C4-2B (cell line): ENCODE measurements around the gene THOC3.
"Not testable (repeated sequence)": the region's sequence is repeated elsewhere in the genome, so short reads cannot be mapped to it uniquely, and the experiment has no call there.

ENCODE experiments used
- ZFX ChIP-seq: fragments of 450-650 bp; IDR thresholded peaks from 2 replicates; pipeline ENCODE4 v1.6.1; 2017
- TF ChIP-seq, protein P1 (sequence below): fragments of 450-650 bp; conservative IDR thresholded peaks from 2 replicates; pipeline ENCODE4 v1.5.1; 2017; ENCODE audit warnings: mild to moderate bottlenecking

DNA sequence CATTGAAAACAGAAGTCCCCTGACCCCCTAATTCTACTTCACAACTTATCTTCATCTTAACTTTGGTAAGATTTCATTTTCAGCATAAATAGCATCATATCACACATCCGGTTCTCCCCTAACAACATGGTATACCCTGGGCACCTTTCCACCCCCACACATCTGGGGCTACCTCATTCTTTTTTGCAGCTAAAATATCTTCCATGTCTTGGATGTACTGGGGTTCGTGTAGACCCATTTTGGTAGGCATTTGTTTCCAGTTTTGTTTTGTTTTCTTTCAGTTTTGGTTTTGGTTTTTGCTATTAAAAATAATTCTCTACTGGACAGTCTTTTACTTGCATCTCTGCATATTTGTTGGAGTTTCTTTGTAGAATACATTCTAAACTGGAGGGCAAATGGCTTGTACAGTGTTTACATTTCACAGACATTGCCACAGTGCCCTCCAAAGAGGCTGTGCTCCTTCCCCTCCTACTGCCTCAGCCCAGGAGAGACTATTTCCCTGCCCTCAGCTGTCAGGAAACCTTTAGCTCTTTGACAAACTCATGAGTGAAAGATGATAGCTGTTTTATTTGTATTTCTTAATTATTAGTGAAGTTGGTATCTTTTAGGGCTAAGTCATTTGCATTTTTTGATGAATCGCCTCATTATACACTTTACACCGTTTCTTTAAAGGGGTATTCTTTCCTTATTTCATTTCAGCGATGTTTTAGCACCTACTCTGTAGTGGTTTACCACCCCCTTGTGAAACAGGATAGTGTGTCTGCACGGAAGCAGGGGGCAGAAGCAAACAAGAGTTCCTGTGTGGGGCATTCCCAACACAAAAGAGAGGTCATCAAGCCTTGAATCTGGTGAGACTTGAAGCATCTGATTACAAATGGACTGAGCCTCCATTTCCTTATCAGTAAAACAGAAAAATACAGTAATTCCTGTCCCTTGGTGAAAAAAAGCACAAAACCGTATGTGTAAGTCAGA is 52.8 kb downstream of the THOC3 start:
- TF ChIP-seq, protein P1, sequence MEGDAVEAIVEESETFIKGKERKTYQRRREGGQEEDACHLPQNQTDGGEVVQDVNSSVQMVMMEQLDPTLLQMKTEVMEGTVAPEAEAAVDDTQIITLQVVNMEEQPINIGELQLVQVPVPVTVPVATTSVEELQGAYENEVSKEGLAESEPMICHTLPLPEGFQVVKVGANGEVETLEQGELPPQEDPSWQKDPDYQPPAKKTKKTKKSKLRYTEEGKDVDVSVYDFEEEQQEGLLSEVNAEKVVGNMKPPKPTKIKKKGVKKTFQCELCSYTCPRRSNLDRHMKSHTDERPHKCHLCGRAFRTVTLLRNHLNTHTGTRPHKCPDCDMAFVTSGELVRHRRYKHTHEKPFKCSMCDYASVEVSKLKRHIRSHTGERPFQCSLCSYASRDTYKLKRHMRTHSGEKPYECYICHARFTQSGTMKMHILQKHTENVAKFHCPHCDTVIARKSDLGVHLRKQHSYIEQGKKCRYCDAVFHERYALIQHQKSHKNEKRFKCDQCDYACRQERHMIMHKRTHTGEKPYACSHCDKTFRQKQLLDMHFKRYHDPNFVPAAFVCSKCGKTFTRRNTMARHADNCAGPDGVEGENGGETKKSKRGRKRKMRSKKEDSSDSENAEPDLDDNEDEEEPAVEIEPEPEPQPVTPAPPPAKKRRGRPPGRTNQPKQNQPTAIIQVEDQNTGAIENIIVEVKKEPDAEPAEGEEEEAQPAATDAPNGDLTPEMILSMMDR = not testable (repeated sequence)
- TF ChIP-seq ZFX = not testable (repeated sequence)
